ENCODE measurements around the gene ZMAT5.

Gene ZMAT5

GRCh38 chr22:29734406-29734805, 32.4 kb downstream of the ZMAT5 start:
- no peaks in the 10 kb centered on the region for H3K27me3 Mint-ChIP-seq (ENCODE audit: low read depth)
- H3K36me3 Mint-ChIP-seq (ENCODE audit: low read depth): peaks cover 4% of the 10 kb centered on the region

GRCh38 chr22:29733362-29734201, 33.2 kb downstream of the ZMAT5 start:
- Mint-ChIP-seq H3K4me3 (peak overlapping the region in 1 of 3 experiments; percentile 20), H3K4me1 (peaks cover 5% of the 10 kb centered on the region), H3K27ac (peak overlapping the region in 1 of 3 experiments; percentile 80), H3K36me3 (ENCODE audit: low read depth) (peaks cover 4% of the 10 kb centered on the region), H3K9me3 (no peaks in the 10 kb centered on the region), H3K27me3 (ENCODE audit: low read depth) (no peaks in the 10 kb centered on the region)
- TF ChIP-seq, protein P1, sequence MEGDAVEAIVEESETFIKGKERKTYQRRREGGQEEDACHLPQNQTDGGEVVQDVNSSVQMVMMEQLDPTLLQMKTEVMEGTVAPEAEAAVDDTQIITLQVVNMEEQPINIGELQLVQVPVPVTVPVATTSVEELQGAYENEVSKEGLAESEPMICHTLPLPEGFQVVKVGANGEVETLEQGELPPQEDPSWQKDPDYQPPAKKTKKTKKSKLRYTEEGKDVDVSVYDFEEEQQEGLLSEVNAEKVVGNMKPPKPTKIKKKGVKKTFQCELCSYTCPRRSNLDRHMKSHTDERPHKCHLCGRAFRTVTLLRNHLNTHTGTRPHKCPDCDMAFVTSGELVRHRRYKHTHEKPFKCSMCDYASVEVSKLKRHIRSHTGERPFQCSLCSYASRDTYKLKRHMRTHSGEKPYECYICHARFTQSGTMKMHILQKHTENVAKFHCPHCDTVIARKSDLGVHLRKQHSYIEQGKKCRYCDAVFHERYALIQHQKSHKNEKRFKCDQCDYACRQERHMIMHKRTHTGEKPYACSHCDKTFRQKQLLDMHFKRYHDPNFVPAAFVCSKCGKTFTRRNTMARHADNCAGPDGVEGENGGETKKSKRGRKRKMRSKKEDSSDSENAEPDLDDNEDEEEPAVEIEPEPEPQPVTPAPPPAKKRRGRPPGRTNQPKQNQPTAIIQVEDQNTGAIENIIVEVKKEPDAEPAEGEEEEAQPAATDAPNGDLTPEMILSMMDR (IDR thresholded peaks at IDR 0.05; ENCODE audit: unreplicated experiment in 3 of 3): no peak

More at GRCh38 chr22:29734406-29734805, 32.4 kb downstream of the ZMAT5 start:
- H3K4me3 Mint-ChIP-seq: no peak overlapping the region
- TF ChIP-seq, protein P1 (IDR thresholded peaks at IDR 0.05; ENCODE audit: unreplicated experiment in 3 of 3): no peak
- no peaks in the 10 kb centered on the region for H3K9me3 Mint-ChIP-seq
- no peak overlapping the region for H3K27ac Mint-ChIP-seq
- H3K4me1 Mint-ChIP-seq: peaks cover 5% of the 10 kb centered on the region

DNA sequence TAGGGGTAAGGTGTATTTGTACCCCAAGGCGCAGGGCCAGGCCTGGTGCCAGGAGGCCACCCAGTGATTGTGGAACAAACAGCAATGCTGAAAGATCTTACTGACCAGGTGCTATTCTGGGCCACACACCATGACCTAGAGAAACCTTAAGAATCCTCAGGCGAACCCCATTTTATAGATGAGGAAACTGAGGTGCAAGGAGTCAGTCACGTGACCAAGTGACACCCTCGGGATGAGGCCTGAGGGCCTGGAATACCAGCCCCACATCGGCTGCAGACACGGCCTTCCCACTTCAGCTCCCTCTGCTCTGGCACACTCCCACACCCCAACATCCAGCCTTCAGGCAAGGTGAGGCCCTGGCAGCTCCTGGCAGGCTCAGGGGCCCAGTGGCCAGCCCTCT, 33.9 kb downstream of the ZMAT5 start:
- Mint-ChIP-seq H3K36me3 (ENCODE audit: low read depth) (peaks cover 4% of the 10 kb centered on the region), H3K4me3 (no peak overlapping the region), H3K9me3 (no peaks in the 10 kb centered on the region), H3K27ac (no peak overlapping the region), H3K27me3 (ENCODE audit: low read depth) (no peaks in the 10 kb centered on the region), H3K4me1 (peaks cover 5% of the 10 kb centered on the region)
- TF ChIP-seq, protein P1 (IDR thresholded peaks at IDR 0.05; ENCODE audit: unreplicated experiment in 3 of 3): no peak

DNA sequence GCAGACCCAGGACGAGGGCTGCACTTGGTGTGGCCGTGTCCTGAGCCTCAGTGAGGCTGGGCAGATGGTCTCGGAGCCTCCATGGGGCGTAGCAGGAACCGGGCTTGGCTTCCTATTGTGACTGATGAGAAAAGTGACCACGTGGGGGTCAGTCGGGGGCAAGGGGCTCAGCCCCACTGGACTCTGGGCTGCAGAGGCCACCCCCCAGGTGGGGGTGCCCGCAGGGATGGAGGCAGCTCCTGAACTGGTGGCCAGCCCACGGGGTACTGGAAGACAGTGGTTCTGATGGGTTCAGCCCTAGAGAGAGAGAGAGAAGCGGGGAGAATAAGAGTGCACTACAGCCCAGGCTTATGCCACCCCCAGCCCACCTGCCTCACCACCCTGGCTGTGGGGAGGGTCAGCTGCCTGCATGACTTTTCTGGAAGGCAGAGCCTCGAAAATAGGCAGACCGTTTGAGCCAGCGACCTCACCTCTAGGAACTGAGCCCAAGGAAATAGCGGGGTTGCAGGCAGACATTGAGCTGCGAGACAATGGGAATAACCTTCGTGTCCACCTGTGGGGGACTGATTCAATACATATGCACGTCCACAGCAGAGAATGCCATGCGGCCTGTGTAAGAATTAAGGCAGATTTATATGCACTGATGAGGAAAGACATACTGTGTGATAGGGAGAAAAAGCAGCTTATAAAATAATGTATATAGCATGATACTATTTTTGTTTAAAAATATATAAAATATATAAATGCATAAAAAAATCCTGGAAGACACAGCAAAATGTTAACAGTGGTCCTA, 35.6 kb downstream of the ZMAT5 start:
- Mint-ChIP-seq H3K27ac (no peak overlapping the region), H3K4me1 (peaks cover 5% of the 10 kb centered on the region), H3K36me3 (ENCODE audit: low read depth) (peaks cover 4% of the 10 kb centered on the region), H3K4me3 (no peak overlapping the region), H3K9me3 (no peaks in the 10 kb centered on the region), H3K27me3 (ENCODE audit: low read depth) (peaks cover 4% of the 10 kb centered on the region)
- TF ChIP-seq, protein P1 (IDR thresholded peaks at IDR 0.05; ENCODE audit: unreplicated experiment in 3 of 3): no peak

- no peak overlapping the region for H3K27ac Mint-ChIP-seq
- peaks cover 4% of the 10 kb centered on the region for H3K36me3 Mint-ChIP-seq (ENCODE audit: low read depth)
These were observed 37.6 kb downstream of the ZMAT5 start for GRCh38 chr22:29729161-29729560.

More at GRCh38 chr22:29729161-29729560, 37.6 kb downstream of the ZMAT5 start:
- TF ChIP-seq, protein P1 (IDR thresholded peaks at IDR 0.05; ENCODE audit: unreplicated experiment in 3 of 3): no peak
- Mint-ChIP-seq H3K9me3 (no peaks in the 10 kb centered on the region), H3K4me1 (peaks cover 5% of the 10 kb centered on the region), H3K27me3 (ENCODE audit: low read depth) (peaks cover 16% of the 10 kb centered on the region), H3K4me3 (no peak overlapping the region)

All from nephron (organoid).